ENCODE results near the gene BBS9. TPM values are rescaled to one million over a fixed set of nuclear protein-coding genes. Genes with fewer than 3 reads are reported as not detected.

BBS9 gene
- total RNA-seq, 1 experiment from 2014 or later = 5.7 TPM

DNA sequence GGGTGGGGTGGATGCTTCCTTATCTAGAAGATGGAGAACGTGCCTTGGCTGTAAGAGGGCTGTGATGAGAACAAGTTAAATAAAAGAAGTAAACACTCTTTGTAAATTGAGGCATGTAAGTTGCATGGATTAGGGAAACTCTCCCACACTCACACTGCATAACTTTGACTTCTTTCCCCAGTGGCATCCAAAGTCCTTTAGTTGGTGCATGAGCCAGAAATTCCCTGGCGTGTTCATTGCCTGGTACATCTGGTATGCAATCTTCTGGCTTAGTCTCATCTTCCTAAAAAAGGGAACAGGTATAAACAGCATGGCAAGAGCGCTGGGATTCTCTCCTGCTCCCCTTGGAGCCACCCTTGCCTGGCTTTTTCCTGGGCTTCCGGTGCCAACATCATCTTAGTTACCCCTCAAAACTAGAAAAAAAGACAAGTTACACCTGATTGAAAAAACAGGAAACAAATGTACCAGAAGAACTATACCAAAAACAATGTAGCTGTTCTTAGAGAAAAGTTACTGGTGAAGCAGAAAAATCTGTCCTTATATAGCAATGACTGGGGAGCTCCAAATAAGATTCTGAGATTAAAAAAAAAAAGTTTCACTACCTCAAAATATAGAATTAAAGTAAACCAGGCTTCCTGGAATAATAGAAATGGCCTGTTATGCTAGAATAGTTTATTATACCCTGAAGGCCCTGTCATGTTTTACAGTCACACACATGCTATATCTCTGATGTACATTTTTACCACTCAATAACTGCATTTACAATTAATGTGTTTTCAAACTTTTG lies 30.0 kb upstream of the BBS9 start:
- ChIA-PET POLR2A (ENCODE audit: unreplicated experiment) (interaction anchor here (0.6 kb wide), 1 partner anchor 169 kb away, joined by 7 read pairs; no protein-coding TSS in a partner anchor), CTCF (no interaction called here)
- H3K4me3 ChIP-seq (ENCODE audit: low read length) = no peak overlapping the region
- intact Hi-C loops (cut with micrococcal nuclease) = no loop called here
- H3K27me3 ChIP-seq (ENCODE audit: low read length) = no peaks in the 10 kb centered on the region
- no peak overlapping the region for H3K9ac ChIP-seq (ENCODE audit: low read length)
- no TSS peak for BruUV-seq (replicated peaks)
- ATAC-seq (no peak), DNase-seq (no peak)
- H3K4me1 ChIP-seq (ENCODE audit: insufficient read depth, low read length) = no peaks in the 10 kb centered on the region
- H3K4me2 ChIP-seq (ENCODE audit: low read length) = no peak overlapping the region
- H3K9me2 ChIP-seq (replicated peaks; ENCODE audit: low read length) = no peaks in the 10 kb centered on the region
- H3K36me3 ChIP-seq (ENCODE audit: low read depth, low read length) = peaks cover 22% of the 10 kb centered on the region; the same call in 1 of the 2 replicates
- H3K27ac ChIP-seq (ENCODE audit: low read length) = no peak overlapping the region
- no peaks in the 10 kb centered on the region for H3K9me3 ChIP-seq (ENCODE audit: low read length)
- no peaks in the 10 kb centered on the region for H4K20me1 ChIP-seq (ENCODE audit: low read length)
- TF ChIP-seq EZH2phosphoT487 (IDR thresholded peaks at IDR 0.05; ENCODE audit: borderline replicate concordance, low read length) (no peak), EZH2 (IDR thresholded peaks at IDR 0.05; ENCODE audit: low read length, unreplicated experiment) (no peak)
- TF ChIP-seq, protein P1, sequence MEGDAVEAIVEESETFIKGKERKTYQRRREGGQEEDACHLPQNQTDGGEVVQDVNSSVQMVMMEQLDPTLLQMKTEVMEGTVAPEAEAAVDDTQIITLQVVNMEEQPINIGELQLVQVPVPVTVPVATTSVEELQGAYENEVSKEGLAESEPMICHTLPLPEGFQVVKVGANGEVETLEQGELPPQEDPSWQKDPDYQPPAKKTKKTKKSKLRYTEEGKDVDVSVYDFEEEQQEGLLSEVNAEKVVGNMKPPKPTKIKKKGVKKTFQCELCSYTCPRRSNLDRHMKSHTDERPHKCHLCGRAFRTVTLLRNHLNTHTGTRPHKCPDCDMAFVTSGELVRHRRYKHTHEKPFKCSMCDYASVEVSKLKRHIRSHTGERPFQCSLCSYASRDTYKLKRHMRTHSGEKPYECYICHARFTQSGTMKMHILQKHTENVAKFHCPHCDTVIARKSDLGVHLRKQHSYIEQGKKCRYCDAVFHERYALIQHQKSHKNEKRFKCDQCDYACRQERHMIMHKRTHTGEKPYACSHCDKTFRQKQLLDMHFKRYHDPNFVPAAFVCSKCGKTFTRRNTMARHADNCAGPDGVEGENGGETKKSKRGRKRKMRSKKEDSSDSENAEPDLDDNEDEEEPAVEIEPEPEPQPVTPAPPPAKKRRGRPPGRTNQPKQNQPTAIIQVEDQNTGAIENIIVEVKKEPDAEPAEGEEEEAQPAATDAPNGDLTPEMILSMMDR (conservative IDR thresholded peaks at IDR 0.05; ENCODE audit: low read depth, low read length) = no peak
- no peaks in the 10 kb centered on the region for H3F3A ChIP-seq (ENCODE audit: low read length, unreplicated experiment)
- no peak overlapping the region for H2AFZ ChIP-seq (ENCODE audit: low read length)
- H3K79me2 ChIP-seq (ENCODE audit: low read length) = peaks cover 13% of the 10 kb centered on the region

DNA sequence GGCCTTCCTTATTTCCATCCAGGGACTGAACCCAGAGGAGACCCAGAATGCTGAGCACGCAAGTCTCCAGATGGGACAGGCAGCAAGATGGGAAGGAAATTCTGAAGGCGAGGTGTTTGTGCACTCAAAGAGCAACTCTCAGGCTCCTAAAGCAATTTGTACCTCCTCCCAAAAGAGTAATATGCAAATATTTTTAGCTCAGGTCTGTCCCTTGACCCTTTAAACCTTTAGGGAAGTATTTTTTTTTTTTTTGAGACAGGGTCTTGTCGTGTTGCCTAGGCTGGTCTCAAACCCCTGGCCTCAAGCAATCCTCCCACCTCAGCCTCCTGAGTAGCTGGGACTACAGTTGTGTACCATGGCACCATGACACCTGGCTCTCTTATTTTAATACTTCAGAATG lies 28.6 kb upstream of the BBS9 start:
- no peak overlapping the region for H3K27ac ChIP-seq (ENCODE audit: low read length)
- H3K4me1 ChIP-seq (ENCODE audit: insufficient read depth, low read length) = no peaks in the 10 kb centered on the region
- H3F3A ChIP-seq (ENCODE audit: low read length, unreplicated experiment) = no peaks in the 10 kb centered on the region
- ATAC-seq (no peak), DNase-seq (no peak)
- H3K9ac ChIP-seq (ENCODE audit: low read length) = no peak overlapping the region
- no peak for TF ChIP-seq EZH2 (IDR thresholded peaks at IDR 0.05; ENCODE audit: low read length, unreplicated experiment)
- TF ChIP-seq EZH2phosphoT487 (IDR thresholded peaks at IDR 0.05; ENCODE audit: borderline replicate concordance, low read length) = no peak
- TF ChIP-seq, protein P1 (conservative IDR thresholded peaks at IDR 0.05; ENCODE audit: low read depth, low read length) = no peak
- ChIA-PET CTCF (no interaction called here), POLR2A (ENCODE audit: unreplicated experiment) (no interaction called here)
- no peaks in the 10 kb centered on the region for H4K20me1 ChIP-seq (ENCODE audit: low read length)
- no peaks in the 10 kb centered on the region for H3K9me2 ChIP-seq (replicated peaks; ENCODE audit: low read length)
- no peaks in the 10 kb centered on the region for H3K9me3 ChIP-seq (ENCODE audit: low read length)
- no peak overlapping the region for H3K4me2 ChIP-seq (ENCODE audit: low read length)
- H2AFZ ChIP-seq (ENCODE audit: low read length) = no peak overlapping the region
- H3K27me3 ChIP-seq (ENCODE audit: low read length) = no peaks in the 10 kb centered on the region
- intact Hi-C loops (cut with micrococcal nuclease) = no loop called here
- H3K36me3 ChIP-seq (ENCODE audit: low read depth, low read length) = peaks cover 21% of the 10 kb centered on the region; the same call in 1 of the 2 replicates
- H3K79me2 ChIP-seq (ENCODE audit: low read length) = peaks cover 26% of the 10 kb centered on the region
- no TSS peak for BruUV-seq (replicated peaks)
- H3K4me3 ChIP-seq (ENCODE audit: low read length) = no peak overlapping the region

DNA sequence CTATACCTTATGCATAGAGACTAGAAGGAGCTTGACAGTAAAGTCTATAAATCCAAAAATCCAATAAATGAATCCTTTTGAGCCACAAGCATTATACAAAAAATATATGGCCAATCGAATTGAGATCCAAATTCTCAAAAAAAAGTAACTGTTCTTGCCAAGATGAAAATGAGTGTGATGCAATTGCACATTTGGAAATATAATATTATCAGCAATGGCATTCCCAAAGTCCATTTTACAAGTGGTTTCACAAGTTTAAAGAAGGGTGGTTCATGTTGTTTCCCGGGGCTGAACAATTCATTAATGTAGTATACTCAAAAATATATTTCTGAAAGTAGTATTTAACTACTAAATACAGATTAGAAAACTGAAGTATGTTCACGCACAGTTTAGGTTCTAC lies 27.5 kb upstream of the BBS9 start:
- no peak for TF ChIP-seq EZH2 (IDR thresholded peaks at IDR 0.05; ENCODE audit: low read length, unreplicated experiment)
- TF ChIP-seq, protein P1 (conservative IDR thresholded peaks at IDR 0.05; ENCODE audit: low read depth, low read length) = no peak
- no peak for TF ChIP-seq EZH2phosphoT487 (IDR thresholded peaks at IDR 0.05; ENCODE audit: borderline replicate concordance, low read length)
- Histone ChIP-seq H3K9me3 (ENCODE audit: low read length) (no peaks in the 10 kb centered on the region), H4K20me1 (ENCODE audit: low read length) (no peaks in the 10 kb centered on the region), H3K9ac (ENCODE audit: low read length) (no peak overlapping the region), H3K4me1 (ENCODE audit: insufficient read depth, low read length) (no peaks in the 10 kb centered on the region), H3K79me2 (ENCODE audit: low read length) (peaks cover 37% of the 10 kb centered on the region), H3K4me2 (ENCODE audit: low read length) (no peak overlapping the region), H3K36me3 (ENCODE audit: low read depth, low read length) (peaks cover 17% of the 10 kb centered on the region; the same call in 1 of the 2 replicates), H2AFZ (ENCODE audit: low read length) (no peak overlapping the region), H3K4me3 (ENCODE audit: low read length) (no peak overlapping the region), H3K9me2 (replicated peaks; ENCODE audit: low read length) (no peaks in the 10 kb centered on the region), H3F3A (ENCODE audit: low read length, unreplicated experiment) (no peaks in the 10 kb centered on the region), H3K27ac (ENCODE audit: low read length) (no peak overlapping the region), H3K27me3 (ENCODE audit: low read length) (no peaks in the 10 kb centered on the region)
- ATAC-seq (no peak), DNase-seq (no peak)
- CTCF ChIA-PET = no interaction called here
- intact Hi-C loops (cut with micrococcal nuclease) = no loop called here
- POLR2A ChIA-PET (ENCODE audit: unreplicated experiment) = no interaction called here
- no TSS peak for BruUV-seq (replicated peaks)
